GM12873 (cell line): ENCODE data around the gene CST7.

Source experiments
- CTCF ChIP-seq: IDR thresholded peaks from 2 replicates; pipeline ENCODE4 v1.5.1; 2012; ENCODE audit warnings: low read depth, mild to moderate bottlenecking, moderate library complexity, low read length, control low read depth; ENCODE audit not compliant: insufficient read depth; ENCODE audit errors: missing control alignments

CST7 gene

GRCh38 chr20:24998121-24998520 is 49.1 kb downstream of the CST7 start:
- TF ChIP-seq CTCF = no peak

GRCh38 chr20:24998631-24999445 is 49.8 kb downstream of the CST7 start:
- TF ChIP-seq CTCF = no peak

- no peak for TF ChIP-seq CTCF
Measured at GRCh38 chr20:24999568-24999967, 50.5 kb downstream of the CST7 start.

- no peak for TF ChIP-seq CTCF
Measured at GRCh38 chr20:25000268-25000801, 51.3 kb downstream of the CST7 start.

GRCh38 chr20:25003002-25003401 is 53.9 kb downstream of the CST7 start:
- no peak for TF ChIP-seq CTCF

GRCh38 chr20:25005220-25005619 is 56.2 kb downstream of the CST7 start:
- no peak for TF ChIP-seq CTCF

- no peak for TF ChIP-seq CTCF
Measured at GRCh38 chr20:25005661-25006060, 56.6 kb downstream of the CST7 start.
